ENCODE data around the gene RPS6KA1.

GRCh38 chr1:26603856-26604255, 74.3 kb downstream of the RPS6KA1 start:
- TF ChIP-seq CTCF (optimal IDR thresholded peaks at IDR 0.05 in 1 of 3, IDR thresholded peaks at IDR 0.05 in 1 of 3, conservative IDR thresholded peaks at IDR 0.05 in 1 of 3; ENCODE audit: extremely low read depth in 1 of 3, insufficient read depth in 2 of 3, low read length in 3 of 3) (no peak), EZH2 (IDR thresholded peaks at IDR 0.05; ENCODE audit: low read length) (no peak)
